ENCODE data around the gene RPS21.
"Not testable (repeated sequence)": the region's sequence is repeated elsewhere in the genome, so short reads cannot be mapped to it uniquely, and the experiment has no call there.

The RPS21 gene

GRCh38 chr20:62411479-62412193 lies 24.7 kb downstream of the RPS21 start:
- DNase-seq (ENCODE audit: low read depth), result no peak

DNA sequence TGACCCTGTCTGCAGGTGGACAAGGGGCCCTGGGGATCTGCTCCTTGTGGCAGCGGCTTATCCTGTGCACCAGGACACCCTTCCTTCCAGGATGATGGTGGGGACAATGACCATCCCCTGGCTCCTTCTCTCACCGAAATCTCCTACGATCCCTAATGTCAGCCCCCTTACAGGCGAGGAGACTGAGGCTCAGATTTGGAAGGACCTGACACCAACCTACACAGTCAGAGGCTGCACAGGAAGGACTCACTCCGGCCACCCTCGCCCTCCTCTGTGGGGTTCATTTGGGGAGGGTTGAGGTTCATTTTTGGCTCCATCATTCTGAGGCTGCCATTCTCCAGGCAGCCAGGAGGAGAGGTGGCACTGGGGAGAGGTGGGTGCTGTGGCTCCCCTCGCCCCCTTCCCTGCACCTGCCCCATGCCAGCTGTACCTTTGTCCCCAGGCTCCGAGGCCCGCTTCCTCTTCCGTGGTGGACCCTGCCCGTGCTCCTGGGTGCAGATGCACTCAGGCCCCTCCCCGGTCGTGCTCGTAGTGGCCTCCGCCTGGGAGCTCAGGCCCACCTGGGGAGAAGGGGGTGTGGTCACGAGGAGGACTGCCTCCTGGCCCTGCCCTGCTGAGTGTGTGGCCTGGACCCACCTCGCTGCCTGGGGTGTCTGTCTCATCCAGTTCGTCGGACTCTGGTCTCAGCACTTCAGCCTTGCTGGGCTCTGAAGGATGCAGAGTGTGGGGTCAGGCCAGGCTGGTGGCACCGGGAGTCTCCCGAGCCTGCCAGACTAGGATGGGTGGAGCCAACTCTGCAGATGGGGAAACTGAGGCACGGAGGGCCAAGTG lies 25.5 kb downstream of the RPS21 start:
- no peak for DNase-seq (ENCODE audit: low read depth)

GRCh38 chr20:62413025-62413570 lies 26.2 kb downstream of the RPS21 start:
- no peak for DNase-seq (ENCODE audit: low read depth)

DNA sequence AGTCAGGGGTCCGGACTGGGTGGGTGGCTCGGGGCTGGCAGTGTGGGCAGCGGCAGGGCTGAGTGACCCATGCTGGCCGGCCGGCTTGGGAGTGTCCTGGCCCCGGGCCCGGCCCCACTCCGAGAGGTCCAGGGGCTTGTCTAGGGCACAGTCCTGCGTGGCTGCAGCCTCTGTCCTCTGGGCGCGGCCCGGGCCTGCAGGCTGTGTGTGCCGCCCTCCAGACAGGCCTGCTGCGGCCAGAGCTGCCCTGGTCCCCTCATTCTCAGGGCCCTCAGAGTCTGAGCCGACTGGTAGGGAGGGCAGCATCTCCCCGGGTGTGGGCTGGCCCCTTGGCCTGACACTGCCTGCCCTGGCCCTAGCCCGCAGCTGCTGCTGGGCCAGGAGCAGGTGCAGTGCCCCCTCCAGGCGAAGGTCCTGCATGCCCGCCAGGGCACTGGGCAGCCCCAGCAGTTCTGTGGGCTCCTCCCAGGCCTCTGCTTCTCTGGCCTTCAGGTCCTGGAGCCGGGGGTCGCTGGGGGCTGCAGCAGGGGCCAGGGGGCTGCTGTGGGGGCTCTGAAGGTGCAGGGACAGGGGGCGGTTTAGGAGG lies 27.1 kb downstream of the RPS21 start:
- no peak for DNase-seq (ENCODE audit: low read depth)

- DNase-seq (ENCODE audit: low read depth), result no peak
These were observed 28.6 kb downstream of the RPS21 start for GRCh38 chr20:62415354-62416111.

- no peak for DNase-seq (ENCODE audit: low read depth)
These were observed 30.0 kb downstream of the RPS21 start for GRCh38 chr20:62416651-62417637.

DNA sequence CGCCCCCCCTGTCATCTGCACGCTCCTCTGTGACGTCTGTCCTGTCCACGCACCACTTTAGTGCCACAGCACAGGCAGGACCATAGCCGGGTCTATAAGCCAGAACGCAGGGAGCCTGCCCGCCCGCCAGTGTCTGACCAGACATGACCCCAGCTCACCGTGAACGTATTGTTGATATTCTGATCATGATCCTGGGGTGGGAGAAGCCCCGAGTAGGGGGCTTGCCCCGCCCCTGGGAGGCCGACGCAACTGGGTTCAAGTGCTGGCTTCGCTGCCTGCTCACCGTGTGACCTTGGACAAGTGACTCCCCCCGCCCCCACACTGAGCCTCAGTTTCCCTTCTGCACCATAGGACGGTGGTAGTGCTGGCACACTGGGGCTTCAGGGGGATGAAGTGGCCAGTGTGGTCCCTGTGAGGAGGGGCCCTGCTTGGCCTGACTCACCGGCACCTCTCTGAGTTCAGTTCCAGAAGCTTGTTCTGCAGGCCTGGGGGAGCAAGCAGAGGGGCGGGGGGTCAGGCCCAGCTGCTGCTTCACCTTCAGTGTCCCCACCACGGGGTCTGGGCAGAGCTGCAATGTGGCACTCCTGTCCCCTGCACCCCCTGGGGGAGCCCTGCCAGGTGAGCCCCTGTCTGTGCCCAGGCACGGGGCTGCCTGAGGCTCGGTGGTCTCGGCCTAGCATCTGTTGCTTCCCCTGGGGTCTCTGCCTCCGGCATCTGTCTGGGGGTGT lies 31.2 kb downstream of the RPS21 start:
- DNase-seq (ENCODE audit: low read depth), result no peak

- no peak for DNase-seq (ENCODE audit: low read depth)
These were observed 32.0 kb downstream of the RPS21 start for GRCh38 chr20:62418709-62419487.

DNA sequence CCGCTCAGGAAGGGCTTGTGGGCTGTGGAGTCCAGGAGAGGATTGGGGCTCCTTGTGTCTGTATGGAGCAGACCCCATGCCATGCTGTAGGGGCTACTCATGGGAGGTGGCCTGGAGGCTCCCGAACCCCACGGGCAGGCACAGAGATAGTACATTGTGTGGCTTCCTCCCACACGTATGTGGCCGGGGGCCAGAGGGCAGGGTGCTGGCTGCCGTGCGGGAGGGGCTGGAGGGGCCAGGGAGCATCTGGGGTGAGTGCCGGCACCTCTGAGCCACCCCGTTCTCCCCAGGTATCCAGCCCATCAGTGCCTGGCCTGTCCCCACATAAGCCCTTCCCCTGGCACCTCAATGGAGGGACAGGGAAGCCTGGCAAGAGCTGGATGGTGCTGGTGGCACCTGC lies 32.9 kb downstream of the RPS21 start:
- no peak for DNase-seq (ENCODE audit: low read depth)

- no peak for DNase-seq (ENCODE audit: low read depth)
These were observed 34.2 kb downstream of the RPS21 start for GRCh38 chr20:62420846-62421715.

- DNase-seq (ENCODE audit: low read depth), result no peak
These were observed 34.8 kb downstream of the RPS21 start for GRCh38 chr20:62421716-62421990.

DNA sequence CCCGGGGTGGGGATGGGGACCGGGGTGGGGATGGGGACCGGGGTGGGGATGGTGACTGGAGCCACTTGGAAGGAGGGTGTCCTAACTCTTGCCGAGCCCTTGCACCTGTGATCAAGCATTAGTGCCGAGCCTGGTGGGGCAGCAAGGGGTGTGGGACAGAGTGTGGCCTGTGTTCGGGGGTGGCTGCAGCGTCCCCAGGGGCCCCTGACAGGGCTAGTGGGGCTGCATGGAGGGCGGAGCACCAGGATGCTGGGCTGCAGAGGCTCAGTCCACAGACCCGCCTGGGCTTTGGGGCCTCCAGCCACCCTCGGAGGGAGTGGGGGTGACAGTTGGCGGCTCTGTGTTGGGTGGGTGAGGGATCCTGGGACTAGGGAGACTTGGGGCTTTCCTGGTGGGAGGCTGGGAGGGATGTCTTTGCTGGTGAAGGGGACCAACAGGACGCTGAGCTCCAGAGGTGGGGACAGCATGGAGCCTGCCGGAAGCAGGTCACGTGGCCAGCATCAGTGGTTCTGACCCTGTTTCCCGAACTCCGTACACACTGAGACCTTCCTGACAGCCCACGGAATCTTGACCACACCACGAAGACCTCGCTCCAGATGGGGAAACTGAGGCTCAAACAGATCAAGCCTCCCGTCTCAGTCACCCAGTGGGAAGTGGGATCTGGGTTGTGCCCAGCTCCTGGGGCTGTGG lies 35.9 kb downstream of the RPS21 start:
- no peak for DNase-seq (ENCODE audit: low read depth)

- no peak for DNase-seq (ENCODE audit: low read depth)
These were observed 36.4 kb downstream of the RPS21 start for GRCh38 chr20:62423326-62423706.

- no peak for DNase-seq (ENCODE audit: low read depth)
These were observed 37.6 kb downstream of the RPS21 start for GRCh38 chr20:62424249-62425107.

GRCh38 chr20:62425281-62426058 lies 38.6 kb downstream of the RPS21 start:
- no peak for DNase-seq (ENCODE audit: low read depth)

DNA sequence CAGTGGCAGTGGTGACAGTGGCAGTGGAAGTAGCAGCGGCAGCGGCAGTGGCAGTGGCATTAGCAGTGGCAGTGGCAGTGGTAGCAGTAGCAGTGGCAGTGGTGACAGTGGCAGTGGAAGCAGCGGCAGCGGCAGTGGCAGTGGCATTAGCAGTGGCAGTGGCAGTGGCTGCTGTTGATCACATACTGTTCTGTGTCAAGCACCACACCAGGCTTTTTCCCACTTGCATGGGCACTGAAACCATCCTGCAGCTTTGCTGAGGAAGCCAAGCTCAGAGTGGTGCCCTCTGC lies 39.1 kb downstream of the RPS21 start:
- not testable (repeated sequence) for DNase-seq (ENCODE audit: low read depth)
